Fibroblast of lung (primary cell): ENCODE measurements around the gene COTL1. TPM values are rescaled to one million over a fixed set of nuclear protein-coding genes. Genes with fewer than 3 reads are reported as not detected.
A peak's percentile ranks its signal among the peaks of the same experiment; 100 is the strongest.

Experiments used
- DNase-seq, 2 donors: peaks; one replicate each; pipeline versions ENCODE4 v3.0.0 to v3.0.0-alpha.2; 2010; ENCODE audit warnings: low read depth in 2 of 2
- H2AFZ ChIP-seq: 2 replicates; pipeline ENCODE4 v1.5.1; 2012; ENCODE audit warnings: low read length, control low read depth, inconsistent platforms
- H3K27ac ChIP-seq: 2 replicates; pipeline ENCODE4 v1.5.1; 2011; ENCODE audit warnings: low read length, control low read depth; ENCODE audit not compliant: insufficient read depth
- H3K27me3 ChIP-seq: 2 replicates; pipeline ENCODE4 v1.5.1; 2011; ENCODE audit warnings: mild to moderate bottlenecking, low read length; ENCODE audit not compliant: control insufficient read depth, insufficient read depth
- H3K36me3 ChIP-seq: 2 replicates; pipeline ENCODE4 v1.5.1; 2011; ENCODE audit warnings: low read length; ENCODE audit not compliant: control insufficient read depth, insufficient read depth
- H3K4me1 ChIP-seq: 2 replicates; pipeline ENCODE4 v1.5.1; 2011; ENCODE audit warnings: low read length; ENCODE audit not compliant: control insufficient read depth, insufficient read depth; ENCODE audit errors: extremely low read depth
- H3K4me2 ChIP-seq: 2 replicates; pipeline ENCODE4 v1.5.1; 2011; ENCODE audit warnings: low read length, control low read depth; ENCODE audit not compliant: insufficient read depth; ENCODE audit errors: extremely low read depth
- H3K4me3 ChIP-seq, 4 experiments: fragments of 200-600 bp in 1 of 4; sonication (generic) in 1 of 4; replicated peaks in 1 of 4; 2 replicates each; pipeline ENCODE4 v1.5.1; 2011 to 2016; ENCODE audit warnings: low read length in 4 of 4, low read depth in 3 of 4, mild to moderate bottlenecking in 3 of 4, control low read depth in 2 of 4, inconsistent platforms in 1 of 4, mixed read lengths in 1 of 4; ENCODE audit not compliant: insufficient read depth in 1 of 4; ENCODE audit errors: control extremely low read depth in 1 of 4
- H3K79me2 ChIP-seq: 2 replicates; pipeline ENCODE4 v1.5.1; 2012; ENCODE audit warnings: mild to moderate bottlenecking, low read length, inconsistent platforms; ENCODE audit not compliant: control insufficient read depth, insufficient read depth
- H3K9ac ChIP-seq: 2 replicates; pipeline ENCODE4 v1.5.1; 2011; ENCODE audit warnings: mild to moderate bottlenecking, low read length, control low read depth; ENCODE audit not compliant: insufficient read depth
- H3K9me3 ChIP-seq: 2 replicates; pipeline ENCODE4 v1.5.1; 2012; ENCODE audit warnings: low read depth, low read length; ENCODE audit not compliant: control insufficient read depth, insufficient read depth
- H4K20me1 ChIP-seq: 2 replicates; pipeline ENCODE4 v1.5.1; 2011; ENCODE audit warnings: low read length; ENCODE audit not compliant: control insufficient read depth, insufficient read depth; ENCODE audit errors: extremely low read depth
- CTCF ChIP-seq, 2 donors: IDR thresholded peaks in 1 of 2; conservative IDR thresholded peaks in 1 of 2; 1 replicate in 1 of 2; 2 replicates in 1 of 2; pipeline ENCODE4 v1.5.1; 2011 to 2012; ENCODE audit warnings: low read length in 2 of 2, control low read depth in 1 of 2, inconsistent platforms in 1 of 2, low read depth in 1 of 2, mild to moderate bottlenecking in 1 of 2
- EZH2 ChIP-seq: IDR thresholded peaks from 2 replicates; pipeline ENCODE4 v1.5.1; 2012; ENCODE audit warnings: low read length, control low read depth, mild to moderate bottlenecking; ENCODE audit errors: missing control alignments
- polyA plus RNA-seq, 2 donors: library from polyadenylated mRNA; depleted of rRNA in 1 of 2; stranded (reverse) in 1 of 2; unstranded in 1 of 2; fragments of >200 nt; gene quantifications; 2 replicates each; pipeline ENCODE4 v1.2.1, GENCODE V29; 2011 to 2012; ENCODE audit warnings: missing spikeins in 1 of 2
- total RNA-seq: library from RNA; depleted of rRNA; stranded (reverse); fragments of >200 nt; gene quantifications from 2 replicates; pipeline ENCODE4 v1.2.1, GENCODE V29; 2014

The COTL1 gene
- total and polyA plus RNA-seq, 2 donors (not counting 1 experiment from before 2014, with no cell fraction given), result 103 to 192 TPM

GRCh38 chr16:84543253-84543652 is 74.6 kb downstream of the COTL1 start:
- Histone ChIP-seq H4K20me1 (no peaks in the 10 kb centered on the region), H3K9me3 (no peaks in the 10 kb centered on the region), H3K9ac (no peak overlapping the region), H3K27ac (no peak overlapping the region), H3K4me2 (no peak overlapping the region), H3K79me2 (no peaks in the 10 kb centered on the region), H3K4me1 (no peaks in the 10 kb centered on the region), H2AFZ (no peak overlapping the region), H3K36me3 (no peaks in the 10 kb centered on the region), H3K27me3 (no peaks in the 10 kb centered on the region), H3K4me3 (no peak overlapping the region)
- TF ChIP-seq CTCF (conservative IDR thresholded peaks at IDR 0.05 in 1 of 2, IDR thresholded peaks at IDR 0.05 in 1 of 2; ENCODE audit: low read depth in 1 of 2, low read length in 2 of 2) (no peak), EZH2 (no peak)
- no peak for DNase-seq

GRCh38 chr16:84541999-84542817 is 75.7 kb downstream of the COTL1 start:
- Histone ChIP-seq H3K4me2 (no peak overlapping the region), H3K27ac (no peak overlapping the region)
- DNase-seq, result peak; percentile 50 to 76

GRCh38 chr16:84540194-84540593 is 77.7 kb downstream of the COTL1 start:
- H3K4me3 ChIP-seq, result no peak overlapping the region
- no peaks in the 10 kb centered on the region for H3K79me2 ChIP-seq
- H3K9ac ChIP-seq, result no peak overlapping the region
- no peaks in the 10 kb centered on the region for H4K20me1 ChIP-seq
- no peak overlapping the region for H3K27ac ChIP-seq
- H2AFZ ChIP-seq, result no peak overlapping the region
- no peaks in the 10 kb centered on the region for H3K27me3 ChIP-seq
- no peak for TF ChIP-seq CTCF (conservative IDR thresholded peaks at IDR 0.05 in 1 of 2, IDR thresholded peaks at IDR 0.05 in 1 of 2; ENCODE audit: low read depth in 1 of 2, low read length in 2 of 2)
- TF ChIP-seq EZH2, result no peak
- H3K4me2 ChIP-seq, result no peak overlapping the region
- H3K4me1 ChIP-seq, result no peaks in the 10 kb centered on the region
- no peak for DNase-seq
- no peaks in the 10 kb centered on the region for H3K36me3 ChIP-seq
- no peaks in the 10 kb centered on the region for H3K9me3 ChIP-seq

More at GRCh38 chr16:84541999-84542817, 75.7 kb downstream of the COTL1 start:
- H3K9me3 ChIP-seq, result no peaks in the 10 kb centered on the region
- no peak overlapping the region for H2AFZ ChIP-seq
- TF ChIP-seq EZH2 (no peak), CTCF (conservative IDR thresholded peaks at IDR 0.05 in 1 of 2, IDR thresholded peaks at IDR 0.05 in 1 of 2; ENCODE audit: low read depth in 1 of 2, low read length in 2 of 2) (no peak)
- H3K79me2 ChIP-seq, result no peaks in the 10 kb centered on the region
- H3K4me1 ChIP-seq, result no peaks in the 10 kb centered on the region
- H4K20me1 ChIP-seq, result no peaks in the 10 kb centered on the region
- no peak overlapping the region for H3K4me3 ChIP-seq
- no peaks in the 10 kb centered on the region for H3K36me3 ChIP-seq
- no peaks in the 10 kb centered on the region for H3K27me3 ChIP-seq
- no peak overlapping the region for H3K9ac ChIP-seq
